H1 (cell line): ENCODE data around the gene PFN3. TPM values are rescaled to one million over a fixed set of nuclear protein-coding genes. Genes with fewer than 3 reads are reported as not detected.
A peak's percentile ranks its signal among the peaks of the same experiment; 100 is the strongest.

Experiments used
- CTCF ChIA-PET: fragments of 300-600 bp; sonication (Branson Sonifier 250); formaldehyde crosslinking; loops from one replicate; lab custom pipeline; 2021; ENCODE audit not compliant: partially characterized antibody; lab: Charles Lee
- POLR2A ChIA-PET: fragments of 300-600 bp; sonication (Branson Sonifier 250); formaldehyde crosslinking; loops from one replicate; lab custom pipeline; 2021; ENCODE audit warnings: inconsistent platforms; ENCODE audit not compliant: partially characterized antibody; lab: Charles Lee
- DNase-seq, 2 experiments: peaks; one replicate each; pipeline versions ENCODE4 v3.0.0 to v3.0.0-alpha.2; 2010 to 2022; ENCODE audit warnings: low spot score in 2 of 2, low read depth in 1 of 2, mixed read lengths in 1 of 2
- FAIRE-seq: peaks from 2 replicates; lab custom pipeline; 2011; peaks lifted over from hg19 to GRCh38; lab: Jason Lieb, UNC
- H2AFZ ChIP-seq: 2 replicates; pipeline ENCODE4 v1.8.1; 2012; ENCODE audit warnings: low read length, inconsistent platforms
- H2AK5ac ChIP-seq: 2 replicates; pipeline ENCODE4 v1.6.1; 2013; ENCODE audit warnings: low read depth, low read length
- H2BK120ac ChIP-seq: replicated peaks from 2 replicates; pipeline ENCODE3; 2013; ENCODE audit warnings: low read depth, low read length, inconsistent platforms
- H2BK12ac ChIP-seq: 2 replicates; pipeline ENCODE4 v1.6.1; 2013; ENCODE audit warnings: low read depth, low read length
- H2BK15ac ChIP-seq: 2 replicates; pipeline ENCODE4 v1.6.1; 2013; ENCODE audit warnings: low read length
- H2BK20ac ChIP-seq: 2 replicates; pipeline ENCODE4 v1.6.1; 2013; ENCODE audit warnings: low read length
- H2BK5ac ChIP-seq: 2 replicates; pipeline ENCODE4 v1.6.1; 2013; ENCODE audit warnings: low read depth, low read length
- H3K14ac ChIP-seq: 2 replicates; pipeline ENCODE4 v1.6.1; 2013; ENCODE audit warnings: inconsistent platforms; ENCODE audit not compliant: insufficient read length
- H3K18ac ChIP-seq: 2 replicates; pipeline ENCODE4 v1.6.1; 2013; ENCODE audit warnings: low read length; ENCODE audit errors: extremely low read depth
- H3K23ac ChIP-seq: 2 replicates; pipeline ENCODE4 v1.6.1; 2013; ENCODE audit warnings: inconsistent platforms; ENCODE audit not compliant: insufficient read length
- H3K23me2 ChIP-seq: 2 replicates; pipeline ENCODE4 v1.6.1; 2013; ENCODE audit warnings: low read depth, low read length
- H3K27ac ChIP-seq: 2 replicates; pipeline ENCODE4 v1.6.1; 2011; ENCODE audit warnings: low read depth, low read length, inconsistent platforms
- H3K27me3 ChIP-seq, 4 experiments: replicated peaks in 1 of 4; 1 replicate in 1 of 4; 2 replicates in 3 of 4; pipeline versions ENCODE4 v1.6.1 to v1.8.1; 2011 to 2013; ENCODE audit warnings: low read length in 3 of 4, mild to moderate bottlenecking in 3 of 4, inconsistent platforms in 2 of 4, mixed read lengths in 2 of 4, moderate library complexity in 1 of 4; ENCODE audit not compliant: control insufficient read depth in 3 of 4, insufficient read depth in 3 of 4; ENCODE audit errors: extremely low read depth in 1 of 4
- H3K36me3 ChIP-seq, 4 experiments: 2 replicates each; pipeline versions ENCODE4 v1.6.1 to v1.8.1; 2011 to 2013; ENCODE audit warnings: mild to moderate bottlenecking in 4 of 4, low read length in 3 of 4, moderate library complexity in 2 of 4, control low read depth in 1 of 4, inconsistent platforms in 1 of 4; ENCODE audit not compliant: insufficient read depth in 4 of 4, control insufficient read depth in 2 of 4
- H3K4ac ChIP-seq: replicated peaks from 2 replicates; pipeline ENCODE3; 2013; ENCODE audit warnings: low read length, low read depth, mixed read lengths, inconsistent platforms; ENCODE audit not compliant: insufficient read length
- H3K4me1 ChIP-seq, 4 experiments: replicated peaks in 1 of 4; 1 replicate in 1 of 4; 2 replicates in 3 of 4; pipeline versions ENCODE4 v1.6.1 to v1.8.1; 2011 to 2013; ENCODE audit warnings: low read length in 3 of 4, inconsistent platforms in 2 of 4, mixed read lengths in 1 of 4; ENCODE audit not compliant: insufficient read depth in 4 of 4, control insufficient read depth in 3 of 4
- H3K4me2 ChIP-seq, 2 experiments: 2 replicates each; pipeline versions ENCODE4 v1.6.1 to v1.8.1; 2011 to 2013; ENCODE audit warnings: low read depth in 2 of 2, low read length in 2 of 2, control low read depth in 1 of 2, inconsistent platforms in 1 of 2, mild to moderate bottlenecking in 1 of 2; ENCODE audit not compliant: insufficient read depth in 1 of 2
- H3K4me3 ChIP-seq, 4 experiments: fragments of 200-600, 300-600 bp in 1 of 4; sonication (generic), shearing (Covaris generic), sonication (Bioruptor Twin) in 1 of 4; 2 replicates each; pipeline versions ENCODE4 v1.5.1 to v1.8.1; 2011 to 2016; ENCODE audit warnings: low read length in 4 of 4, low read depth in 3 of 4, control low read depth in 2 of 4, inconsistent platforms in 2 of 4, mild to moderate bottlenecking in 2 of 4, mixed read lengths in 1 of 4, moderate library complexity in 1 of 4; ENCODE audit not compliant: insufficient read depth in 2 of 4; ENCODE audit errors: extremely low read depth in 1 of 4
- H3K56ac ChIP-seq: replicated peaks from 2 replicates; pipeline ENCODE3; 2013; ENCODE audit warnings: low read depth, mild to moderate bottlenecking, mixed read lengths, low read length, inconsistent platforms; ENCODE audit not compliant: insufficient read length
- H3K79me1 ChIP-seq: 2 replicates; pipeline ENCODE4 v1.6.1; 2013; ENCODE audit warnings: low read depth, low read length, control low read depth
- H3K79me2 ChIP-seq, 2 experiments: 2 replicates each; pipeline versions ENCODE4 v1.6.1 to v1.8.1; 2012 to 2013; ENCODE audit warnings: low read length in 2 of 2, mild to moderate bottlenecking in 2 of 2, inconsistent platforms in 1 of 2; ENCODE audit not compliant: insufficient read depth in 2 of 2, control insufficient read depth in 1 of 2
- H3K9ac ChIP-seq, 4 experiments: replicated peaks in 1 of 4; 1 replicate in 1 of 4; 2 replicates in 3 of 4; pipeline versions ENCODE4 v1.6.1 to v1.8.1; 2011 to 2013; ENCODE audit warnings: low read depth in 3 of 4, low read length in 3 of 4, control low read depth in 2 of 4, mild to moderate bottlenecking in 2 of 4, moderate library complexity in 2 of 4, inconsistent platforms in 1 of 4; ENCODE audit errors: extremely low read depth in 1 of 4
- H3K9me3 ChIP-seq, 2 experiments: 2 replicates each; pipeline versions ENCODE4 v1.6.1 to v1.8.1; 2012 to 2013; ENCODE audit warnings: mild to moderate bottlenecking in 2 of 2, moderate library complexity in 2 of 2, control low read depth in 1 of 2, inconsistent platforms in 1 of 2, low read depth in 1 of 2, low read length in 1 of 2, mixed read lengths in 1 of 2; ENCODE audit not compliant: insufficient read depth in 2 of 2
- H4K20me1 ChIP-seq, 2 experiments: replicated peaks in 1 of 2; 2 replicates each; pipeline versions ENCODE3 to v1.8.1; 2011 to 2013; ENCODE audit warnings: inconsistent platforms in 2 of 2, low read length in 2 of 2, mild to moderate bottlenecking in 1 of 2; ENCODE audit not compliant: insufficient read depth in 2 of 2, control insufficient read depth in 1 of 2
- H4K5ac ChIP-seq: 2 replicates; pipeline ENCODE4 v1.6.1; 2013; ENCODE audit warnings: low read length, low read depth, mixed read lengths, inconsistent platforms; ENCODE audit not compliant: insufficient read length
- H4K8ac ChIP-seq: 2 replicates; pipeline ENCODE4 v1.8.0; 2013; ENCODE audit warnings: mild to moderate bottlenecking, moderate library complexity, low read length, inconsistent platforms; ENCODE audit not compliant: insufficient read depth; ENCODE audit errors: extremely low read depth
- H4K91ac ChIP-seq: replicated peaks from 2 replicates; pipeline ENCODE3; 2013; ENCODE audit warnings: low read length, mixed read lengths, inconsistent platforms; ENCODE audit not compliant: insufficient read length
- CEBPB ChIP-seq: IDR thresholded peaks from 2 replicates; pipeline ENCODE4 v1.6.1; 2012; ENCODE audit warnings: low read depth, low read length
- POLR2AphosphoS5 ChIP-seq: IDR thresholded peaks from 2 replicates; pipeline ENCODE4 v1.6.1; 2011; ENCODE audit warnings: low read depth, low read length
- SP1 ChIP-seq: IDR thresholded peaks from 2 replicates; pipeline ENCODE4 v1.6.1; 2011; ENCODE audit warnings: low read depth, low read length
- WGBS, 2 experiments: shearing (Covaris generic) in 1 of 2; methylation state at CpG; one replicate each; pipeline versions ENCODE4 v1.1.6 to v1.1.7; 2013 to 2015; ENCODE audit warnings: low lambda C conversion rate in 2 of 2, mixed read lengths in 2 of 2, inconsistent platforms in 1 of 2, low coverage in 1 of 2, missing lambda C conversion rate in 1 of 2; ENCODE audit not compliant: insufficient replicate concordance in 2 of 2, insufficient coverage in 1 of 2, insufficient read length in 1 of 2; ENCODE audit errors: extremely low coverage in 1 of 2, missing lambda C conversion rate in 1 of 2; 5-methylcytosine and 5-hydroxymethylcytosine counted together
- polyA plus RNA-seq, 7 experiments: library from polyadenylated mRNA; depleted of rRNA in 3 of 7; stranded (reverse) in 5 of 7; unstranded in 2 of 7; fragments of >200 nt in 5 of 7; fragments of 200-250 nt in 2 of 7; gene quantifications; 1 replicate in 5 of 7; 2 replicates in 1 of 7; 4 replicates in 1 of 7; pipeline versions ENCODE4 v1.2.1 to v1.2.3, GENCODE V29; 2011 to 2013; ENCODE audit warnings: missing spikeins in 2 of 7, mixed read lengths in 2 of 7
- total RNA-seq: library from RNA; stranded (reverse); fragmentation: NEBNext Ultra II Directional; extraction: Animal tissue kit (Norgen Biotek cat#: 25700); gene quantifications from 2 replicates; pipeline ENCODE4 v1.2.1, GENCODE V29; 2021

The PFN3 gene
- total and polyA plus RNA-seq, 2 of the 8 experiments (the other 6 are each of a cell fraction or from before 2014, with no cell fraction given), result not detected

DNA sequence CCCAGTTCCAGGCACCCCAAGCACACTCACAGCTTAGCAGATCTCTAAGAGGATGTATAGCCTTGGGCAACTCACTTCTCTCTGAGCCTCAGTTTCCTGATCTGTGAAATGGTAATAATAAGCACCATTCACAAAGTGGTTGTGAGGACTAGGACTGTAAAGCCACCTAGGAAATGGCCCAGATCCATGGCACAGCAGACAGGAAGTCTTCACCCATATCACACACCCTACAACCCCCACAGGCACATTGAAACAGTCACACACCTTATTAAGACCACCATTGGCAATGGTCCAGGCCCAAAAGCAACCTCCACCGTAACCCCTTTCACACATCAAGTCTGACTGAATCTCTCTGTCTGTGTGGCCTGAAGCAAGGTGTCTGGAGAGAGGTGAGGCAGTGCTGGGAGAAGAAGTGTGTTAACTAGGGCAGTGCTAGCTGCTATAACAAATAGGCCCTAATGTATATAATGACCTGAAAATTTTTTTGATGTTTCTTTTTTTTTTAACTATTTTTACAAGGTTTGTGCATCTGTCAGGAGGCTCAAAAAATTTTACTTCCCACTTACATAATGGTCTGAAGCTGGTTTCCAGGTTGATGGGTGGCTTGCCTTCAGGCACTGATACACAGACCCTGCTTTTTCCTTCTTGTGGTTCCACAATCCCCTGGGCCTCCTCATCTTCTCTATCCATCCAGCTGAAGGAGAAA is 45.1 kb downstream of the PFN3 start:
- Histone ChIP-seq H2AK5ac (no peak overlapping the region), H3K36me3 (no peaks in the 10 kb centered on the region), H3K27ac (no peak overlapping the region), H2BK120ac (no peak overlapping the region), H3K4me2 (no peak overlapping the region), H3K9ac (no peak overlapping the region), H4K91ac (no peak overlapping the region), H3K4me3 (no peak overlapping the region), H2BK12ac (peak overlapping the region; percentile 50; the same call in 1 of the 2 replicates), H3K4ac (no peak overlapping the region), H3K14ac (no peak overlapping the region), H4K5ac (no peak overlapping the region), H3K79me1 (peaks cover 6% of the 10 kb centered on the region; the same call in 1 of the 2 replicates), H2BK20ac (no peak overlapping the region), H3K23ac (no peak overlapping the region), H3K9me3 (no peaks in the 10 kb centered on the region), H3K18ac (no peak overlapping the region), H2BK15ac (no peak overlapping the region), H3K79me2 (peaks cover 5 to 10% of the 10 kb centered on the region in 2 experiments; a peak in 3 of 4 replicates), H3K56ac (no peak overlapping the region), H3K4me1 (peaks cover 0 to 4% (median 3%) of the 10 kb centered on the region in 4 experiments; a peak in 4 of 7 replicates), H3K23me2 (peaks cover 8% of the 10 kb centered on the region), H2BK5ac (no peak overlapping the region), H2AFZ (no peak overlapping the region), H3K27me3 (peaks cover 0 to 8% (median 0%) of the 10 kb centered on the region in 4 experiments; a peak in 2 of 7 replicates), H4K20me1 (peaks cover 0 to 4% of the 10 kb centered on the region in 2 experiments), H4K8ac (no peak overlapping the region)
- no peak for FAIRE-seq
- DNase-seq, result no peak
- ChIA-PET CTCF (interaction anchor here (0.9 to 11.2 kb wide), 4 partner anchors 12 to 96 kb away, joined by 3 to 142 read pairs (median 7); no protein-coding TSS in a partner anchor), POLR2A (interaction anchor here (0.6 to 8.1 kb wide), 3 partner anchors 10 to 117 kb away, joined by 3 to 66 read pairs (median 3); no protein-coding TSS in a partner anchor)
- TF ChIP-seq SP1 (no peak), POLR2AphosphoS5 (no peak), CEBPB (no peak)
- WGBS, 2 experiments, result 86% methylated on average over 1 of the region's 1 CpG; no CpG with 5 or more reads in 1 of the 2 experiments
